Natural killer cell (primary cell): Measurements from ENCODE around the gene CSF1. TPM values are rescaled to one million over a fixed set of nuclear protein-coding genes. Genes with fewer than 3 reads are reported as not detected.

ENCODE experiments used
- ATAC-seq, 3 donors: fragments of 150-1000 bp in 2 of 3; fragments of 200-7000 bp in 1 of 3; cut with Tn5 transposase; 1 replicate in 1 of 3; 2 replicates in 2 of 3; pipeline ENCODE4 v1.10.0; 2021; ENCODE audit warnings: mild to moderate bottlenecking in 2 of 3, moderate library complexity in 2 of 3
- DNase-seq, 2 donors: peaks; one replicate each; pipeline versions ENCODE4 v3.0.0 to v3.0.0-alpha.2; 2013 to 2021; ENCODE audit warnings: mixed read lengths in 1 of 2
- H3K27ac ChIP-seq: one replicate; pipeline ENCODE4 v1.5.1; 2013; ENCODE audit warnings: mild to moderate bottlenecking, low read length
- H3K27me3 ChIP-seq: one replicate; pipeline ENCODE4 v1.6.1; 2013; ENCODE audit warnings: low read length; ENCODE audit not compliant: control insufficient read depth, insufficient read depth
- H3K36me3 ChIP-seq: one replicate; pipeline ENCODE4 v1.6.1; 2013; ENCODE audit warnings: low read length; ENCODE audit not compliant: control insufficient read depth, insufficient read depth
- H3K4me1 ChIP-seq: one replicate; pipeline ENCODE4 v1.6.1; 2013; ENCODE audit warnings: low read length; ENCODE audit not compliant: control insufficient read depth, insufficient read depth
- H3K4me3 ChIP-seq: one replicate; pipeline ENCODE4 v1.5.1; 2013; ENCODE audit warnings: low read length
- H3K9me3 ChIP-seq: one replicate; pipeline ENCODE4 v1.6.1; 2013; ENCODE audit warnings: low read length; ENCODE audit not compliant: control insufficient read depth, insufficient read depth
- H3K27ac Mint-ChIP-seq, 2 donors: one replicate each; pipeline ENCODE4 v1.8.0; 2022; ENCODE audit warnings: mild to moderate bottlenecking in 2 of 2, mixed read lengths in 2 of 2, moderate library complexity in 1 of 2
- H3K27me3 Mint-ChIP-seq, 2 donors: one replicate each; pipeline ENCODE4 v1.8.0; 2022; ENCODE audit warnings: low read depth in 2 of 2, mixed read lengths in 2 of 2
- H3K36me3 Mint-ChIP-seq: one replicate; pipeline ENCODE4 v1.8.0; 2022; ENCODE audit warnings: mixed read lengths
- H3K4me1 Mint-ChIP-seq, 2 donors: one replicate each; pipeline ENCODE4 v1.8.0; 2022; ENCODE audit warnings: mixed read lengths in 2 of 2
- H3K4me3 Mint-ChIP-seq: one replicate; pipeline ENCODE4 v1.8.0; 2022; ENCODE audit warnings: mild to moderate bottlenecking, moderate library complexity, mixed read lengths
- H3K9me3 Mint-ChIP-seq, 2 donors: one replicate each; pipeline ENCODE4 v1.8.0; 2022; ENCODE audit warnings: mixed read lengths in 2 of 2
- CTCF ChIP-seq: fragments of 200-600 bp; IDR thresholded peaks from one replicate; pipeline ENCODE4 v1.8.0; 2022; ENCODE audit warnings: antibody characterized with exemption
- WGBS: methylation state at CpG from one replicate; pipeline ENCODE4 v1.1.7; 2013; ENCODE audit warnings: missing lambda C conversion rate; ENCODE audit not compliant: insufficient coverage; 5-methylcytosine and 5-hydroxymethylcytosine counted together
- intact Hi-C: fragments of 100-400 bp; cut with micrococcal nuclease; formaldehyde crosslinking; loops from one replicate; pipeline ENCODE4 v1.14.2; 2022
- total RNA-seq, 4 donors: library from RNA; stranded (reverse); fragments of 120-200 nt in 1 of 4; gene quantifications; one replicate each; pipeline versions ENCODE4 v1.2.3 to v1.2.4, GENCODE V29; 2013 to 2022

CSF1 gene
- total RNA-seq, 3 donors from 2014 or later (not counting 1 experiment from before 2014, with no cell fraction given) = 2.1 to 57.9 (median 3.7) TPM

- peaks cover 4 to 24% of the 10 kb centered on the region in 2 donors for H3K27me3 Mint-ChIP-seq
- 84% methylated on average over 5 of the region's 5 CpGs for WGBS
- no peak for TF ChIP-seq CTCF
- DNase-seq (no peak), ATAC-seq (no peak)
- no peak overlapping the region for H3K4me3 Mint-ChIP-seq
- intact Hi-C loops = no loop called here
- H3K36me3 Mint-ChIP-seq = peaks cover 7% of the 10 kb centered on the region
- no peak overlapping the region for H3K27ac Mint-ChIP-seq
- no peaks in the 10 kb centered on the region for H3K27me3 ChIP-seq
- H3K9me3 Mint-ChIP-seq = peaks cover 3 to 6% of the 10 kb centered on the region in 2 donors
- no peak overlapping the region for H3K27ac ChIP-seq
- peaks cover 7 to 10% of the 10 kb centered on the region in 2 donors for H3K4me1 Mint-ChIP-seq
- no peaks in the 10 kb centered on the region for H3K36me3 ChIP-seq
- peaks cover 2% of the 10 kb centered on the region for H3K9me3 ChIP-seq
- no peak overlapping the region for H3K4me3 ChIP-seq
- peaks cover 12% of the 10 kb centered on the region for H3K4me1 ChIP-seq
Measured at GRCh38 chr1:109932679-109933078, 22.0 kb downstream of the CSF1 start.

DNA sequence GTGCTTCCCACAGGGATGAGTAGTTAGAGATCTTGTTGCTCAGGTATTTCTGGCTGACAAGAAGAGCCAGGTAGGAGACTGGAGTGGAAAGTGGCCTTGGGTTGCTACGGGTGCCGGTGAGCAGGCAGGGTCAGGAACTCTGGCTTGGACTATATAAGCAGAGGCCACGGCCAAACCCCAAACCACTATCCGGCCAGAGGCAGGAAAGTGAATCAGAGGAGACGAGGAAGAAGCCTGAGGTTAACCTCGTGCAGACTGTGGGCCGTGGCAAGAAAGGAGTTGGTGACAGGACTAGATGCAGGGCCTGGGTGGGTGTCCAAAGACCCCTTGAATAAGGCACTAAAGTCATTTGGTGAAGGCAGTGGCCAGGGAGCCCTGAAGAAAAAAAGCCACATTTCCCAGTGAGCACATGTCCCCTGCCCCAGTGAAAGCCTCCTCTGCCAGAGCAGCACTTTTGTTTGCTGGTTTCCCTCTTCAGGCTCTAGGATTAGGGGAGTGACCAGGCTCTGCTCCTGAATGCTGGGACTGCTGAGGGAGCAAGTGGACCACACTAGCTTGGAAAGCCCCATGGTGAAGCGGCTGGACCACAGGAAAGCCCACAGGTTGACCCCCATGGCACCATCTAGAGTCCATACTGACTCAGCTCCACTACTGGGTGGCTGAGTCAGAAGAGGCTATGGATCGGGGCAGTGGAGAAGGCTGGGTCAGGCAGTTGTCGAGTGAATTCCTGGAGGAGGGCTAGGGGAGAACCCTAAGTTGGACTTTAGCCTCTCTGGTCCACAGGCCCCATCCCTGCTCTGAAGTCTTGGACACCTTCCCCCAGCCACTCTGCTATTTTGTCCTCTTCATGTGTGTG lies 23.4 kb downstream of the CSF1 start:
- H3K36me3 ChIP-seq = no peaks in the 10 kb centered on the region
- peaks cover 12% of the 10 kb centered on the region for H3K4me1 ChIP-seq
- H3K9me3 ChIP-seq = peaks cover 6% of the 10 kb centered on the region
- intact Hi-C loops = no loop called here
- H3K27me3 Mint-ChIP-seq = peaks cover 4 to 30% of the 10 kb centered on the region in 2 donors
- peaks cover 7% of the 10 kb centered on the region for H3K36me3 Mint-ChIP-seq
- H3K27ac ChIP-seq = no peak overlapping the region
- ATAC-seq = peak in 2 of 3 donors; percentile 62 to 67
- no peak for TF ChIP-seq CTCF
- peak in 1 of 2 donors; percentile 1 for DNase-seq
- peaks cover 3 to 6% of the 10 kb centered on the region in 2 donors for H3K9me3 Mint-ChIP-seq
- H3K4me3 ChIP-seq = no peak overlapping the region
- no peak overlapping the region for H3K27ac Mint-ChIP-seq
- H3K4me3 Mint-ChIP-seq = no peak overlapping the region
- peaks cover 7 to 10% of the 10 kb centered on the region in 2 donors for H3K4me1 Mint-ChIP-seq
- WGBS = 36% methylated on average over 9 of the region's 10 CpGs
- H3K27me3 ChIP-seq = no peaks in the 10 kb centered on the region

- Mint-ChIP-seq H3K9me3 (peaks cover 3 to 6% of the 10 kb centered on the region in 2 donors), H3K36me3 (peaks cover 7% of the 10 kb centered on the region), H3K4me1 (peaks cover 7 to 10% of the 10 kb centered on the region in 2 donors), H3K27me3 (peaks cover 8 to 38% of the 10 kb centered on the region in 2 donors), H3K4me3 (no peak overlapping the region), H3K27ac (no peak overlapping the region)
- intact Hi-C loops = no loop called here
- Histone ChIP-seq H3K27me3 (no peaks in the 10 kb centered on the region), H3K36me3 (no peaks in the 10 kb centered on the region), H3K4me3 (no peak overlapping the region), H3K4me1 (peaks cover 12% of the 10 kb centered on the region), H3K27ac (no peak overlapping the region), H3K9me3 (peaks cover 6% of the 10 kb centered on the region)
- no peak for ATAC-seq
- DNase-seq = no peak
- no peak for TF ChIP-seq CTCF
- 85% methylated on average over 4 of the region's 4 CpGs for WGBS
Measured at GRCh38 chr1:109935451-109935900, 24.8 kb downstream of the CSF1 start.
